Measurements from ENCODE around the gene SLC25A23. TPM values are rescaled to one million over a fixed set of nuclear protein-coding genes. Genes with fewer than 3 reads are reported as not detected.
A peak's percentile ranks its signal among the peaks of the same experiment; 100 is the strongest.
"Not testable (repeated sequence)": the region's sequence is repeated elsewhere in the genome, so short reads cannot be mapped to it uniquely, and the experiment has no call there.

The SLC25A23 gene
- total RNA-seq, 1 experiment from 2014 or later, result 60.6 TPM

DNA sequence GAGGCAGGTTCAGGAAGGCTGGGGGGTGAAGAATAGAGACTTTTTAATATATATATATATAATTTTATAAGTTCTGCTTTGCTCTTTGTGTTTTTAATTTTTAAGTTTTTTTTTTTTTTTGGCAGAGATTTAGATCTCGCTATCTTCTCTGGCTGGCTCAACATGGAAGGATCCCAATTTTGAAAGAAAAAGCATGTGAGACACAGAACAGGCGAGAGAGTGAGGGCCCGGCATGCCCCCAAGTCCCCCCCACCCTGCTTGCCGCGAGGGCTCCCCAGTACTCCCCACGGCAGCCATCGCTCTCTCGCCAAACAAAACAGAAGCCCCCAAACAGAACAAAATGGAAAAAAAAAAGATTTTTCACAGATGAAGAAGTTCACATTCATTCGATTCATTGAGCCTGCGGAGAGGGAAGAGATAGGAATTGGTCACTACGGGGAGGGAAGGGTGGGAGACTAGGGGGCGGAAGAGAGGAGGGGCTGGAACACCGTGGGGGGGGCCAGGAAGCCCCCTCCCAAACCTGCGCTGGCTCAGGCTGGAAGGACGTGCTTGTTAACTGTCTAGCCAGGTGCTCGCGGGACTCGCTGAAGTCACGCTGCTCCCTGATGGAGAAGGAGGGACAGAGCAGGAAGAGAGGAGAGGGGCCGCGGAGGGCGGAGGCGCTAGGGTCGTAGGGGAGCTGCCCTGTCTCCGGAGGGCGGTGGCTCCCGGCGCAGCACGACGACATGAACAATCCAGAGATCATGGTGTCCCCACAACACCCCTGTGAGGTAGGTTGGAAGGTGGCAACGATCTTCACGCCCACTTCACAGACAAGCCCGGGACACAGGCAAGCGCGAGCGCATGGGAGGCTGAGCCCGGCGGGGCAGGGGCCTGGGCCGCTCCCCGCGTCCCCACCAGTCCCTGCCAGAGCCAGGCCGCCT is 45.6 kb downstream of the SLC25A23 start:
- no peak for DNase-seq (ENCODE audit: low spot score)

DNA sequence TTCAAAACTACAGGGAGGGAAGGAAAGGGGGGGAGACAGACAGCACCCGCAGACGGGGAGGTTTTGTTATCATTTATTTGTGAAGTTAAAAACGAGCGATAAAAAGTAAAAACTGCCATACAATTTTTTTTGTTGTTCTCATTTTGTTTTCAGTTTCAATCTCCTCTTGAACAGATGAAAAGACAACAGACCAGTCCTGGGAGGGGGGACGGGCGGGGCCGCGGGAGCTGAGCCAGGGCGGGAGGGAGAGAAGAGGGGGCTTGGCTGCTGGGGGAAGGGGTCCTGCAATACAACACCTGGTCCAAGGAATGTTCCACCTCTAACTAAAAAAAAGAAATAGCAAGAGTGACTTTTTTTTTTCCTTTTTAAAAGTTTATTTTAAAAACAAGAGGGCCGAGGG is 46.3 kb downstream of the SLC25A23 start:
- in situ Hi-C loops (cut with HindIII; ENCODE audit: low sequenced_read_pairs), result no loop called here
- no peak for DNase-seq (ENCODE audit: low spot score)

More for the DNA sequence above, 45.6 kb downstream of the SLC25A23 start:
- in situ Hi-C loops (cut with HindIII; ENCODE audit: low sequenced_read_pairs), result no loop called here

DNA sequence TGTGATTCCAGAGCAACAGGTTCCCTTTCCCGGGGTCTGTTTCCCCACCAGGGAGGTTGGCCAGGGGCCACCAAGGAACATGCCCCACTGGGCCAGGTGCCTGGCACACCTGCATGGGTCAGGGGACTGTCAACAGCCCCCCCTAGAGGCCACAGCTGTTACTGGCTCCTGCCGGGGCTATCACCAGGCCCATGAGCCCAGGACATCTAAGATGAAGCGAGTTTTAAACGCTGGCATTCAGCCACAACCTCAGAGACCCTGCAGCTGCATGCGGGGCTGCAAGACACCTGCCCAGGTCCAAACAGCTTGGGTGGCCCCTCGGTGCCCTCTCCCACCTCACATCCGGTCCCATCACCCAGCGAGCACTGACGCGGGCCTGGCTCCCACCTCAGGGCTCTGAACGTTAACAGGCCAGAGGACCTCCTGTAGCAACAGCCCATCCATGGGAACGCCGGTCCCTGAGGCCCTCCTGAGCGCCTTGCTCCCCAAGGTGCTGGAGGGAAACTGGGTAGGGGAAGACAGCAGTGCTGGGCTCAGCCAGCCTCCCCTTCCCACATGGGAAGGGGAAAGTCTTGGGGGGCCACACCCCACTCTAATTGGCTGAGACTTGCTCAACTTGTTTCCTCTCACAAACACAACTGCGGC is 47.0 kb downstream of the SLC25A23 start:
- DNase-seq (ENCODE audit: low spot score), result peak; percentile 49
- in situ Hi-C loops (cut with HindIII; ENCODE audit: low sequenced_read_pairs), result no loop called here

DNA sequence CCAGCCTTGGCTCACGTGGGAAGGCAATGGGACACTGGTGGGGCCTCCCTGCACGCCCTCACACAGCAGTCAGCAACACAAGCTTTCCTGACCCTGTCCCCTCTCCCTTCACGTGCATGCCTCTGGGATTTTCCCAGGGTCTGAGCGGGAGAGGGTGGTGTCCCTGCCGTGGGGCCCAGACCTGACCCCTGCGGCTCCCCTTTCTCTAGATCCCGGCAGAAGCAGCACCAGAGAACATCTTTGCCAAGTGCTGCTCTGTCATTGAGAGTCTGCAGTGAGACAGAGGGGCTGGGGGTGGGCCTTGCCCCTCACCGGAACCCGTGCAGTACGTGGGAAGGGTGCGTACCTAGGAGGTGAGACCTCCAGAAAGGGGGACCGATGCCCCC is 47.5 kb downstream of the SLC25A23 start:
- in situ Hi-C loops (cut with HindIII; ENCODE audit: low sequenced_read_pairs), result no loop called here
- no peak for DNase-seq (ENCODE audit: low spot score)

DNA sequence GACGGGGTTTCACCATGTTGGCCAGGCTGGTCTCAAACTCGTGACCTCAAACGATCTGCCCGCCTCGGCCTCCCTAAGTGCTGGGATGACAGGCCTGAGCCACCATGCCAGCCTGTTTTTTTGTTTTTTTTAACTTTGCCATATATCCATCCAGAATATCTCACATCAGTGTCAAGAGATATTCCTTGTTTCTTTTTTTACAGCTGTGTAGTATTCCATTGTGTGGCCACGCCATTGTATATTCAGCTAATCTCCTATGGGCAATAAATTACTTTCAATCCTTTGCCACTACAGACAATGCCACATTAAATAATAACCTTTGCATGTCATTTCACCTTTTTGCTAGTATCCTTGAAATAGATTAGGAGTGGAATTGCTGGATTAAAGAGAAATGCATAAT is 50.2 kb downstream of the SLC25A23 start:
- no peak for DNase-seq (ENCODE audit: low spot score)
- in situ Hi-C loops (cut with HindIII; ENCODE audit: low sequenced_read_pairs), result no loop called here

DNA sequence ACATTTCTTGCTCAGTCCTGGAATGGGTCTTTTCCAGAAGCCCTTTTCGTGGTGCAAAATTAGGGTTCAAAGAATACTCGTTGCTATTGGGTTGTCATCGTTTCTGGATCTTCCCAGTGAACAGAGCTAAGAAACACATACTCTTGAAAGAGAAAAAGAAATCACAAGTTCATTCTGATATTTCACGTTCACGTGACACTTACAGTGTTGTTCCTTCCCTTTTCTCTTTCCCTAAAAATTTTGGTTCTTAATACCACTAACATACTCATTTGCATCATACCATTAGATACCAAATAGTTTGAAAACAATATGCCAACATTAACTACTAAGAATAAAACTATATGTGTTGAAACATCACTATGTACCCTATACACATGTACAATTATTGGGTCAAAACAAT is 53.2 kb downstream of the SLC25A23 start:
- in situ Hi-C loops (cut with HindIII; ENCODE audit: low sequenced_read_pairs), result no loop called here
- no peak for DNase-seq (ENCODE audit: low spot score)

DNA sequence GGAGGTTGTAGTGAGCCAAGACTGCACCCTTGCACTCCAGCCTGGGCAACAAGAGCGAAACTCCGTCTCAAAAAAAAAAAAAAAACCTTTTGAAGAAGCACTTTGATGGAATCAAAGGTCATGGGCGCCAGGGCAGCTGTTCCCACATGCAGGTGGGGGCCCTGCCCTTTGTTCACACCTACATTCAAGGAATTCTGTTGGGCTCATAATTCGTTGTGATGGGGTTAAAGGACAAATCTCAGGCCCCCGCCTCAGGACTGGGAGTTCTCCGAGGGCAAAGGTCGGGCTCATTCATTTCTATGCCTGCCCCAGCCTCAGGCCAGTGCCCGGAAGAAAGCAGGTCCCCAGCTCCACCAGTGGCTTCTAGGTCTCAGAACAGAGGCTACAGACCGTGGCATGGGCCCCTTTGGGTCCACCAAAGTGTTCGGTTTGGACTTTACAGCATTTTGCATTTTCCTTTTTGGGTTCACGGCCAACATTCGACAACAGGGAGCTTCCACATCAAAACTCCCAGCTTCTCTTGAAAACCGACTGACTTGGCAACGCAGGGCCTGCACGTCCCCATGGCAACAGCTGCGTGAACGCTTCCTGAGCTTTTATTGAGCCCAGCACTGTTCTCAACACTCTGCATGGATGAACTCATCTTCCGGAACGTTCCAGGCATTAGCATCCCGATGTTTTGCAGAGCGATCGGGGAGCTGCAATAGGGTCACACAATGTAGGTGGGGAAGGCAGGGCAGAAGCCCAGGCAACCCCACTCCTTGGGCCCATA is 56.6 kb downstream of the SLC25A23 start:
- peak; percentile 86 for DNase-seq (ENCODE audit: low spot score)
- in situ Hi-C loops (cut with HindIII; ENCODE audit: low sequenced_read_pairs), result no loop called here

DNA sequence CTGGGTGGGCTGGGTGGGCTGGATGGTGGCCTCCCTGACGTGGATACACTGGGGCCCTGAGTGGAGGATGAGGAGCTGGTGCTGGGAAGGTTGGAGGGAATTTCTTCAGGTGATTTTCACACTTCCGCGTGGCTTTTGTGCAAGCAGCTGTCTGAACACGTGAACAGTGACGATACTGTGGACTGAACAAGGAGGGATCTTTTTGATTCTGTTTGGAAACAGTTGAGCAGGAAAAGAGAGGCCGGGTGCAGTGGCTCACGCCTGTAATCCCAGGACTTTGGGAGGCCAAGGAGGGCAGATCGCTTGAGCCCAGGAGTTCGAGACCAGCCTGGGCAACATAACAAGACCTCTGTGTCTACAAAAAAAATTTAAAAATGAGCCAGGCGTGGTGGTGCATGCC is 57.5 kb downstream of the SLC25A23 start:
- in situ Hi-C loops (cut with HindIII; ENCODE audit: low sequenced_read_pairs), result no loop called here
- DNase-seq (ENCODE audit: low spot score), result no peak

DNA sequence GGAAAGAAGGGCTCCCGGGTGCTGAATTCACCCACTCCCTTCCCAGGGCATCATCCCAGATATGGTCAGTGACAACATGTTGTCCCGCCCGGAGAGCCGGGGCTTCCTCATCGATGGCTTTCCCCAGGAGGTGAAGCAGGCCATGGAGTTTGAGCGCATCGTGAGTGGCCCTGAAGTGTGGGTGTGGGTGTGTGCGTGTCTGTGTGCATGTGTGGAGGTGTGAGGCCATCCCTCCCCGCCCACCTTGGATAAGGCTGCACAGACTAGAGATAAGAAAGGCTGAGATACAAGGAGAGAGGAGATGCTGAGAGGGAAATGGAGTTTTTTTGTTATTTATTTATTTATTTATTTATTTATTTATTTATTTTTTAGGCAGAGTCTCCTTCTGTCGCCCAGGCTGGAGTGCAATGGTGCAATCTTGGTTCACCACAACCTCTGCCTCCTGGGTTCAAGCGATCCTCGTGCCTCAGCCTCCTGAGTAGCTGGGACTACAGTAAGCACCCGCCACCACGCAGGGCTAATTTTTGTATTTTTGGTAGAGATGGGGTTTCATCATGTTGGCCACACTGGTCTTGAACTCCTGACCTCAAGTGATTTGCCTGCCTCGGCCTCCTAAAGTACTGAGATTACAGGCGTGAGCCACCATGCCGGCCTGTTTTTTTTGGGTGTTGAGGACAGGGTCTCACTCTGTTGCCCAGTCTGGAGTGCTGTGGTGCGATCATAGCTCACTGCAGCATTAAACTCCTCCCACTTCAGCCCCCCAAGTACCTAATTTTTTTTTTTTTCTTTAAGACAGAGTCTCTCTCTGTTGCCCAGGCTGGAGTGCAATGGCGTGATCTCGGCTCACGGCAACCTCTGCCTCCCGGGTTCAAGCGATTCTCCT is 59.3 kb downstream of the SLC25A23 start:
- DNase-seq (ENCODE audit: low spot score); in situ Hi-C loops (cut with HindIII; ENCODE audit: low sequenced_read_pairs): not testable (repeated sequence)

DNA sequence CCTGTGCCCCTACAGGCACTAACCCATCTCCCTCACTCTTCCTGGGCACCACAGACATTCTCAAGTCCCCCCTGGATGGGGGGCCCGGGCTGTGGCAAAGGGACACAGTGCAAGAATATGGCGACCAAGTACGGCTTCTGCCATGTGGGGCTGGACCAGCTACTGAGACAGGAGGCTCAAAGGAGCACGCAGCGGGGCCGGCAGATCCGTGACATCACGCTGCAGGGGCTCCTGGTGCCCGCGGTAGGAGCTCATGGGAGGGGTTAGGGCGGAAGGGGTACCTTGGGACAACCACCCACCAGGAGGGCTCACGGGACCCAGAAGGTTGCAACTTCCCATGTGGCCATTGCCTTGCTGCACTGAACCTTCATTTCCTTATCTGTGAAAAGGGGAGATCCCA is 63.3 kb downstream of the SLC25A23 start:
- DNase-seq (ENCODE audit: low spot score), result no peak
- in situ Hi-C loops (cut with HindIII; ENCODE audit: low sequenced_read_pairs), result no loop called here

DNA sequence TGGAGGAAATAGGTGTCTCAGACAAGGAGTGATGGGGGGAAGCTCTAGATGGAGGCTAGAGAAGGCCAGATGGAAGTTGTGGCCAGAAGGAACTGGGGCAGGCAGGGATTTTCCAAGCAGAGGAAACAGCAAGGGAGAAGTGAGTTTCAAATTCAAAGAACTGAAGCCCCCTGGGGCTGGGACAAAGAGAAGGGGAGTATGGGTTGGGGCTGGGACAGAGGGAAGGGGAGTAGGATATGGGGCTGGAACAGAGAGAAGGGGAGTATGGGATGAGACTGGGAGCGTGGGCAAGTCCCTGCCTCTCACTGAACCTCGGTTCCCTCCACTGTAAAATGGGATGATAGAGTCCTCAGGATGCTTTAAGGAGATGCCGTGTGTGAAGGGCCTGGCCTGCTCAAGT is 64.8 kb downstream of the SLC25A23 start:
- no peak for DNase-seq (ENCODE audit: low spot score)
- in situ Hi-C loops (cut with HindIII; ENCODE audit: low sequenced_read_pairs), result no loop called here

DNA sequence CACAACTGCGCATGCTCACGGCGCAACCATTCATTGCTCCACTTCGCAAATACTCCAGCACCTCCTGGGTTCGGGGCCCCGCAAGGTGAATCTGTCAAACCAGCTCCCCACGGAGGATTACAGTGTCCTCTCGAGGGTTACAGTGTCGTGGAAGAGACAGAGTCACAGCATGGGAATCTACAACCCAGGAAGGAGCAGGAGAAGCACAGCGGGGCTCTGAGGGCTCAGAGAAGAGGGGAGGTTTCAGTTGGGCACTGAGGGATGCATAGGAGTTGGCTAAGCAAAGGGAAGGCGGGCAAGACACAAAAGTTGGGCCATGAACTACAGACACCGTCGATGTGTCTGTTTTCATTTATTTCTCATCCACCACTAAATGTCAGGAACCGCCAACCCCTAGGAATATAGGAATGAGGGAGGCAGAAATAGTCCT is 65.6 kb downstream of the SLC25A23 start:
- in situ Hi-C loops (cut with HindIII; ENCODE audit: low sequenced_read_pairs), result no loop called here
- DNase-seq (ENCODE audit: low spot score), result no peak

DNA sequence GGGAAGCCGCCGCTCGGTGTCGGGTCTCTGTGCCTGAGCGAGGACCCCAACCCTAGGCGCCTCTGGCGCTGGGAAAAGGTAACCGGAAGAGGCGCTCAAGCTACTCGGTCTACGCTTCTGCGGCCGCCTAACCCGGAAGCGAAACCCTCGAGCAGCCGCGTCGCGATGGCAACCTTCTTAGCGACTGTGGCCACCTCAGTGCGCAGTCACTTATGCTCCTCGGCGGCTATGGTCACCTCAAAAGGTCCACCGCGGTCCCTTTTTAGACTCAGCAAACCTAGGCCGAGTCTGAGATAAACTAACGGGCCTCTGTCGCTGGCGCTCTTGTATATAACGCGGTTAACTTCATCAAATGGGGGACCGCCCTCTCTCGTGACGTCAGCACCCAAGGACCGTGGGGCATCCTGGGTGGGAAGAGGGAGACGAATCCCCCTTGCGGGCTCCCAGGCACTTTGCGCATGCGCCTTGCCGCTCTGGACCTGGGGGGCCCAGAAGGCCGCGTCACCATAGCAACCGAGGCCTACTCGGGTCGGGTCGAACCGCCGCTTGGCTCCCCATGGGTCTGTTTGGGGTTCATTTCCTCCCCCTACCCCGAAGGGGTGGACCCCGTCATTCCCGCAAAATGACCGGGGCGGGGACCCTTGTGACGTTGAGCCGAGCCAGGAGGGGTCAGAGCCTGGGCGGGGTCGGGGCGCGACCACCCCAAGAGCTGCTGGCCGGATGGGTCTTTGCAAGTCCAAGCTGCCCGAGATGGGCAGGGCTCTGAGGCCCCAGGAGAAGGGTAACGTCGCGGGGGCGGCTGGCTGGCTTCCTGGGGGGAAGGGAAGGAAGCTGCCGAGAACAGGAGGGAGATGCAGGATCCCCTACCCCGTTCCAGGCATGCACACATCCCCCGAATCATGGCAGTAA is 66.3 kb downstream of the SLC25A23 start, which contains the start of gene GTF2F1:
TSS of gene GTF2F1 (minus strand) at position 91 of the 909 bp plus-strand sequence. CDS start 169 bp downstream, outside the sequence.
- peak; percentile 98 for DNase-seq (ENCODE audit: low spot score)
- in situ Hi-C loops (cut with HindIII; ENCODE audit: low sequenced_read_pairs), result no loop called here

DNA sequence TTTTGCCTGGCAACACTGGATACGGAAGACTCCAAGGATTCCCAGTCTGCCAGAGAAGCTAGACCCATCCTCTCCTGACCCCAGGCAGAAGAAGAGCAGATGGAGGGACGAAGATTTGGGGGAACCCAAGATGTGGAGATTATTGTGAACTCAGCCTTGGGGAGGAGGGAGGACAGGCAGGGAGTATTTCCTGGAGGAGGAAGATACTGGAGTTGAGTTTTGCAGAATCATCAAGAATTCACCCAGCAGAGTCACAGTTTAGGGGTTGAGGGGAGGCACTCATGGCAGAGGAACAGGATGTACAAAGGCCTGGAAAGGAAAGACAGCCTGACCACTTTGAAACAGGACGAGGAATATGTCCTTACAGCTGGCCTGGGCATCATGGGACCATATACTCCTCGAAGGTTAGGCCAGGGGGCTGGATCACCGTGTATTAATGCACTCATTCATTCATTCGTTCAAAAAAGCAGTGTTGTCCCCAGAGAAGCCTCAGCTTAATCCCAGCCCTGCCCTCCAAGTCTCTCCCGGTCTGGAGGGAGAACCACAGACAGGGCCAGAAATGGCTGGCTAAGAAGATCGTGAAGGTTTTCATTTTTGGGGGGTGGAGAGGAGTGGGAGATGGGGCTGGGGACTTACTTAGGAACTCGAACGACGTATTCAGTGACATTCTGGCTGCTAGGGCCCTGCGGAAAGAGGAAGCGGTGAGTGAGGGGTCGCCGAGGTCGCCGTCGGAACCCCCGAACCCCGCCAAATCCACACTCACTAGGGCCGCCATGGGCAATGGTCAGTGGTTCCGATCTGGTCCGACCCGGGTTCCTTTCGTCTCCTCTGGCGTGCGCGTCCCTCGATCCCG is 67.1 kb downstream of the SLC25A23 start:
- in situ Hi-C loops (cut with HindIII; ENCODE audit: low sequenced_read_pairs), result no loop called here
- DNase-seq (ENCODE audit: low spot score), result no peak
